ENCODE measurements around the gene NEAT1. TPM values are rescaled to one million over a fixed set of nuclear protein-coding genes. Genes with fewer than 3 reads are reported as not detected.
A peak's percentile ranks its signal among the peaks of the same experiment; 100 is the strongest.

Gene NEAT1
- total RNA-seq, 1 donor from 2014 or later: 28.7 TPM

GRCh38 chr11:65414776-65415498 lies 7.7 kb upstream of the NEAT1 start:
- no peak for DNase-seq (ENCODE audit: low read depth)
- H3K4me3 ChIP-seq (ENCODE audit: low read depth, low read length): no peak overlapping the region
- no peaks in the 10 kb centered on the region for H3K27me3 ChIP-seq (ENCODE audit: control insufficient read depth, insufficient read depth, low read length)
- no peak for TF ChIP-seq CTCF (IDR thresholded peaks at IDR 0.05; ENCODE audit: insufficient read depth, low read length, poor library complexity, severe bottlenecking)
- no peaks in the 10 kb centered on the region for H3K36me3 ChIP-seq (ENCODE audit: control insufficient read depth, insufficient read depth, low read length)

- no peak for DNase-seq (ENCODE audit: low read depth)
- Histone ChIP-seq H3K36me3 (ENCODE audit: control insufficient read depth, insufficient read depth, low read length) (no peaks in the 10 kb centered on the region), H3K27me3 (ENCODE audit: control insufficient read depth, insufficient read depth, low read length) (no peaks in the 10 kb centered on the region), H3K4me3 (ENCODE audit: low read depth, low read length) (no peak overlapping the region)
- TF ChIP-seq CTCF (IDR thresholded peaks at IDR 0.05; ENCODE audit: insufficient read depth, low read length, poor library complexity, severe bottlenecking): no peak
Measured at GRCh38 chr11:65415499-65416340, 6.9 kb upstream of the NEAT1 start.

- DNase-seq (ENCODE audit: low read depth): no peak
- Histone ChIP-seq H3K36me3 (ENCODE audit: control insufficient read depth, insufficient read depth, low read length) (no peaks in the 10 kb centered on the region), H3K27me3 (ENCODE audit: control insufficient read depth, insufficient read depth, low read length) (no peaks in the 10 kb centered on the region), H3K4me3 (ENCODE audit: low read depth, low read length) (peak overlapping the region; percentile 14)
- TF ChIP-seq CTCF (IDR thresholded peaks at IDR 0.05; ENCODE audit: insufficient read depth, low read length, poor library complexity, severe bottlenecking): peak; percentile 97
Measured at GRCh38 chr11:65416341-65416824, 6.2 kb upstream of the NEAT1 start.

- peak overlapping the region; percentile 14 for H3K4me3 ChIP-seq (ENCODE audit: low read depth, low read length)
- TF ChIP-seq CTCF (IDR thresholded peaks at IDR 0.05; ENCODE audit: insufficient read depth, low read length, poor library complexity, severe bottlenecking): no peak
- DNase-seq (ENCODE audit: low read depth): no peak
Measured at GRCh38 chr11:65416841-65417701, 5.5 kb upstream of the NEAT1 start.

GRCh38 chr11:65417702-65418430 lies 4.7 kb upstream of the NEAT1 start:
- Histone ChIP-seq H3K27me3 (ENCODE audit: control insufficient read depth, insufficient read depth, low read length) (no peaks in the 10 kb centered on the region), H3K4me3 (ENCODE audit: low read depth, low read length) (no peak overlapping the region), H3K36me3 (ENCODE audit: control insufficient read depth, insufficient read depth, low read length) (no peaks in the 10 kb centered on the region)
- no peak for TF ChIP-seq CTCF (IDR thresholded peaks at IDR 0.05; ENCODE audit: insufficient read depth, low read length, poor library complexity, severe bottlenecking)
- DNase-seq (ENCODE audit: low read depth): no peak

More at GRCh38 chr11:65416841-65417701, 5.5 kb upstream of the NEAT1 start:
- Histone ChIP-seq H3K27me3 (ENCODE audit: control insufficient read depth, insufficient read depth, low read length) (no peaks in the 10 kb centered on the region), H3K36me3 (ENCODE audit: control insufficient read depth, insufficient read depth, low read length) (no peaks in the 10 kb centered on the region)
